SK-N-MC (cell line): Measurements from ENCODE around the gene PPP6R2.

Source experiments
- EZH2 ChIP-seq: fragments of 200-600 bp; sonication (generic); IDR thresholded peaks from one replicate; pipeline ENCODE4 v1.6.1; 2017; ENCODE audit warnings: antibody characterized with exemption
- POLR2AphosphoS5 ChIP-seq: IDR thresholded peaks from 2 replicates; pipeline ENCODE4 v1.6.1; 2012; ENCODE audit warnings: mild to moderate bottlenecking, low read depth, low read length, borderline replicate concordance

GRCh38 chr22:50408311-50408710 lies 65.2 kb downstream of the PPP6R2 start:
- TF ChIP-seq EZH2 (no peak), POLR2AphosphoS5 (no peak)
